Measurements from ENCODE around the gene SLC16A11.

SLC16A11 gene

GRCh38 chr17:7025245-7025644, 18.6 kb downstream of the SLC16A11 start (continued):
- no peak for TF ChIP-seq POU6F1 (CRISPR knock-in tag; IDR thresholded peaks at IDR 0.05; ENCODE audit: borderline replicate concordance, low read depth)
- TF ChIP-seq PATZ1 (CRISPR knock-in tag; IDR thresholded peaks at IDR 0.05; ENCODE audit: borderline replicate concordance) = no peak
- TF ChIP-seq ARNTL (CRISPR knock-in tag; IDR thresholded peaks at IDR 0.05; ENCODE audit: borderline replicate concordance, low read depth) = no peak
- no peak for TF ChIP-seq CSRNP3 (CRISPR knock-in tag; IDR thresholded peaks at IDR 0.05)
- no peak for TF ChIP-seq ZC3H10 (CRISPR knock-in tag; IDR thresholded peaks at IDR 0.05)
- no peak for TF ChIP-seq RARB (CRISPR knock-in tag; IDR thresholded peaks at IDR 0.05)
- TF ChIP-seq CSDC2 (CRISPR knock-in tag; IDR thresholded peaks at IDR 0.05) = no peak
- no peak for TF ChIP-seq ZFP30 (CRISPR knock-in tag; IDR thresholded peaks at IDR 0.05)

GRCh38 chr17:7024402-7024785, 19.5 kb downstream of the SLC16A11 start:
- ATAC-seq = no peak
- TF ChIP-seq CREB5 (CRISPR knock-in tag; IDR thresholded peaks at IDR 0.05; ENCODE audit: low read depth) = no peak
- no peak for TF ChIP-seq CSRNP3 (CRISPR knock-in tag; IDR thresholded peaks at IDR 0.05)
- no peak for TF ChIP-seq POU6F1 (CRISPR knock-in tag; IDR thresholded peaks at IDR 0.05; ENCODE audit: borderline replicate concordance, low read depth)
- TF ChIP-seq ARNTL (CRISPR knock-in tag; IDR thresholded peaks at IDR 0.05; ENCODE audit: borderline replicate concordance, low read depth) = no peak
- TF ChIP-seq ISL1 (CRISPR knock-in tag; IDR thresholded peaks at IDR 0.05) = no peak
- TF ChIP-seq ZNF565 (CRISPR knock-in tag; conservative IDR thresholded peaks at IDR 0.05; ENCODE audit: low read depth) = no peak
- no peak for TF ChIP-seq GLIS3 (CRISPR knock-in tag; IDR thresholded peaks at IDR 0.05)
- no peak for TF ChIP-seq RARB (CRISPR knock-in tag; IDR thresholded peaks at IDR 0.05)
- TF ChIP-seq ZC3H10 (CRISPR knock-in tag; IDR thresholded peaks at IDR 0.05) = no peak

GRCh38 chr17:7023576-7024401, 20.1 kb downstream of the SLC16A11 start:
- peak; percentile 60 for ATAC-seq
- TF ChIP-seq ARNTL (CRISPR knock-in tag; IDR thresholded peaks at IDR 0.05; ENCODE audit: borderline replicate concordance, low read depth) (no peak), PATZ1 (CRISPR knock-in tag; IDR thresholded peaks at IDR 0.05; ENCODE audit: borderline replicate concordance) (no peak), TCF4 (CRISPR knock-in tag; IDR thresholded peaks at IDR 0.05; ENCODE audit: borderline replicate concordance) (no peak), OSR1 (CRISPR knock-in tag; IDR thresholded peaks at IDR 0.05) (no peak), CSRNP3 (CRISPR knock-in tag; IDR thresholded peaks at IDR 0.05) (no peak), POU6F1 (CRISPR knock-in tag; IDR thresholded peaks at IDR 0.05; ENCODE audit: borderline replicate concordance, low read depth) (no peak), RARB (CRISPR knock-in tag; IDR thresholded peaks at IDR 0.05) (no peak), CSDC2 (CRISPR knock-in tag; IDR thresholded peaks at IDR 0.05) (no peak), ZFP30 (CRISPR knock-in tag; IDR thresholded peaks at IDR 0.05) (no peak), ZNF70 (CRISPR knock-in tag; IDR thresholded peaks at IDR 0.05) (no peak), BACH2 (CRISPR knock-in tag; IDR thresholded peaks at IDR 0.05; ENCODE audit: borderline replicate concordance) (no peak), ZFP3 (CRISPR knock-in tag; IDR thresholded peaks at IDR 0.05) (no peak), TOX (CRISPR knock-in tag; IDR thresholded peaks at IDR 0.05; ENCODE audit: borderline replicate concordance) (no peak), GLIS3 (CRISPR knock-in tag; IDR thresholded peaks at IDR 0.05) (no peak)
